HG03442 (cell line): ENCODE measurements around the gene CLINT1.
"Not testable (repeated sequence)": the region's sequence is repeated elsewhere in the genome, so short reads cannot be mapped to it uniquely, and the experiment has no call there.

Experiments
- ATAC-seq: cut with Tn5 transposase; IDR thresholded peaks from one replicate; pipeline ENCODE4 v1.9.1; 2021; ENCODE audit warnings: mild to moderate bottlenecking, moderate library complexity; ENCODE audit not compliant: unreplicated experiment

The CLINT1 gene

DNA sequence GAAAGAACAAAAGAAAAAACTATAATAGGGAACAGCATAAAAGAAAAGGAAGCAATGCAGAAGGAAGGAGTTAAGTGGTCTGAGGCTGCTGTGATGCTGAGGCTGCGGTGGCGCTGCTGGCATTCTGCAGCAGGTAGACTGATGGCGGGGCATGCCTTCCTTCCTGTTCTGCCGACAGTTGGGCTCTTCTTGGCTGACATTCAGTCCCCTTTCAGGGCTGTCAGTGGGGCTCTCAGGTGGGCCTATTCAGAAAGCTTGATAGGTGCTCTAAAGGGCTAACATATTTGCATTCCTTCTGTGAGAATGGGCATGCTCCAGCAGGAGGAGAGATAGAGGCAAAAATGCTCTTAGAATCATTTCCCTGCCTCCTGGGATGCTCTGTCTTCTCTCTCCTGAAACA lies 5.1 kb upstream of the CLINT1 start:
- no peak for ATAC-seq

DNA sequence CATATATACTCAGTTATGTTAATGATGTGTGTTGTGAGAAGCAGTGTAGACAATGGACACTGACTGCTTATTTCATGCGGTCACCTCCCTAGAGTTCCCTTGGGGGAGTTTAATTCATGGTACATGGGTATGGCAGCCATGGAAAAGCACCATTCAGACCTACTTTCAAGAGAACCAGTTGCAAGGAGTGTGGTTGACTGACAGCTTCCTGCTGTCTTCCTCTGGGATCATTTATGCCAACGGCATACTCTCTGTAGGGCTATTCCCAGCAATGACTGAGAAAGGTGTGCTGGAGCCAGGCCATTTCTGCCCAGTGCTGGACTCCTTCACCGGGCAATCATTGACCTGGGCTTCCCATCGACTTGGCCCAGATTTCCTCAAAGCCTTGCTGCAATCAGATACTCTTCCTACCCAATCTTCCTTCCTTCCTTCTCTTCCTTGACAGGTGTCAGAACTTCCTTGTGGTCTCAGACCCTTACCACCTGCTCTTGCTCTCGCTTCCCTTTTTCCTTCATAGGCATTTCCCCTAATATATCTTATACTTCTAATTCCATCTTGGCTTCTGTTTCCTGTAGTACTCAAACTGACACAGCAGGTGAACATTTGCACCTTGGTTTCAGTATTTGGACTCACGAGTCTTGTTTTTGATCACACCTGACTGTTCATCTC lies 3.4 kb upstream of the CLINT1 start:
- ATAC-seq, result no peak

DNA sequence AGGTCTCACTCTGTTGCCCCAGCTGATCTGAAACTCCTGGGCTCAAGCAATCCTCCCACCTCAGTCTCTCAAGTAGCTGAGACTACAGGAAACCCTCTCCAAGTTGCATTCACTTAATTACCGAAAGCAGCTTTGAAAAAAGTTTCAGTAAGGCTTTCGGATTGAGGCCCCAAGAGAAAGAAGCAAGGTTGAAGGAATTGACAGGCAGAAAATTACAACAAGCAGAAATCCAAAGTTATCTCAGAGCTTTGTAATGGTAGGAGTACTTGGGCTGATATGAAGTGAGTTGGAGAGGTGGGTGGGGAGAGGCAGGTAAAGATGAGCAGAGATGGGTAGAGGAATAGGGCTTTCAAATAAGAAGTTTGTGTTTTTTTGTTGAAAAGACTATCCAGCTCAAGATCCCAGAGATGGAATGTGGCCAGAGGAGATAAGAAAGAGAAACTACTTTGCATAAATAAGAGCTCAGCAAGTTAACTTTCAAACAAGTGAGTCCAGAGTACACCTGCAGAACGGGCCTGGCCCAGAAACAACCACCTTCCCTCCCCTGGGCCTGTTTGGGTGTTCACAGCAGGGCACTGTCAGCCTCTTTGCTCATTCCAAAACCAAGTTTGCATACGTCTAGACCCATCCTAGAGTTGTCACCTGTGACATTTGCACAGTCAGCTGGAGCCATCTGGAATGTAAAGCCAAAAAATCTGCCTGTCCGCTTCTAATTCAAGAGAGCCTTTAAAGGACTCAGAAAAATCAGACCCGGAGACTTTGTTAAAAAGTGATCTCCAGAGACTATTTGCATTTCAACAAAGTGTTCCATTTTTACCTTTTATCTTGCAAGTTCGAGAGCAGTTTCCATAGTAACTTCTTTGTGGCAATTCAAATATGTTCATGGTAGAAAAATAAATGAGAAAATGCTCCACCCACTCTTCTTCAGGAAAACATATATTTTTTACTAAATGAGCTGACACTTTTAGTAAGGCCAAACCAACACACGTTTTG lies 2.2 kb upstream of the CLINT1 start:
- ATAC-seq, result peak; percentile 62

DNA sequence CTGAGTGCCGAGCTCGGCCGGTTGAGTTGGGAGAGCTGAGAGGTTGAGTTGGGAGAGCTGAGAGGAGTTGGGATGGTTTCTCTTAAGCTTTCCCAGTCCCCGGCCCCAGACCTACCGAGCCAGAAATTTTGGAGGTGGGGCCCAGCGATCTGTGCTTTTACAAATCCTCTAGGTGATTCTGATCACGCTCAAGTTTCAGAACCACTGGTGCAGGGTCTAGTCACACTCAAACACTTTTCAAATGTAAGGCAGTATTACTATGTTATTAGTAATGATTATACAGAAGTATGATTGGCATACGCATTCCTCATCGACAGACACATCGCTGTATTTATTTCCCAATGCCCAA lies 256 bp upstream of the CLINT1 start:
- no peak for ATAC-seq

DNA sequence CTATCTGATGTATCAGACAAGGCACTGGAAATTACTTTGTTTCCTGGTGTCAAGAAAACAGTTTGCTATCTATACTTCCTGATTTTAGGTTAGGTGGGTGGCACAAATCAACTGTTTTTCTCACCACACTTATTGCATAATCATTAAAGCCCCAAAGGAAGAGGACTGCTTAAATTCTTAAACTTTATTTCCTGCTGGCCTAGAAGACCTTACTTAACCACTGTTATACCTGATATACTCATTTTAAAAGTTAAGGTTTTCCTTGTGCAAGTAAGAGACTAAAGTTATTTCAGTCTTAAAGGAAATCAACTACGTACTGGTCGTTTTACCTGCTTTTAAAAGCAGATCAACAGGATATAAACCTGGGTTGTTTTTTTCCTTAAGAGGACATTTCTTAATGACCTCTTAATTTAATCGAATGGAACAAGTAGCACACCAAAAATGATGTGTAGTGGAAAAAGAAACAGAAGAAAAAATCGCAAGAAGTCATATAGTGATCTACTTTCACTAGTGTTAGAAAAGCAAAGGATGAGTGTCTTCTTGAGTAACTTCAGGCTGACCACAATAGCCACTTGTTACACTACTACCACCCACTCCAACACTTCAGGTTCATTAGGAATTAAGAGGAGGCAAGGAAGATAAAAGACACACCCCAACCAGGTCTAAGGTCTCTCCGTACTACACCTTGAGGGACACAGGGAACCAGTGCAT lies 974 bp downstream of the CLINT1 start:
- ATAC-seq, result no peak

DNA sequence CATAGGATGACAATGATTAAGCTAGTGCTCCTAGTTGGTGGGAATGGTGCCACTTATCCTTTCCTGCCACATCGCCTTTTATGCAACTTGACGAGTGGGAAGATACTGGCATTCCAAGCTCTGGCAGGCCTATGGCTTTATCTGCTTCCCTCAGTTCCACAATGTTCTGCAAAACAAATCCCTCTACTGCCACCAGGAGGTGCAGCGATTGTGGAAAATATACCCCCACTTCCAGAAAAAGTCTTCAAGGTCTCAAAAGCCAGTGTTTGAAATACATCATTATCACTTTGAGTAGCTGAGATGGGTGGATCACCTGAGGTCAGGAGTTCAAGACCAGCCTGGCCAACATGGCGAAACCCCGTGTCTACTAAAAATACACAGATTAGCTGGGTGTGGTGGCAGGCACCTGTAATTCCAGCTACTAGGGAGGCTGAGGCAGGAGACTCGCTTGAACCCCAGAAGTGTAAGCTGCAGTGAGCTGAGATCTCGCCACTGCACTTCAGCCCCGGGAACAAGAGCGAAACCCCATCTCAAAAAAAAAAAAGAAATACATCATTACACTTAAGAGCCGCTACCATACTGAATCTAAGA lies 3.4 kb downstream of the CLINT1 start:
- no peak for ATAC-seq

DNA sequence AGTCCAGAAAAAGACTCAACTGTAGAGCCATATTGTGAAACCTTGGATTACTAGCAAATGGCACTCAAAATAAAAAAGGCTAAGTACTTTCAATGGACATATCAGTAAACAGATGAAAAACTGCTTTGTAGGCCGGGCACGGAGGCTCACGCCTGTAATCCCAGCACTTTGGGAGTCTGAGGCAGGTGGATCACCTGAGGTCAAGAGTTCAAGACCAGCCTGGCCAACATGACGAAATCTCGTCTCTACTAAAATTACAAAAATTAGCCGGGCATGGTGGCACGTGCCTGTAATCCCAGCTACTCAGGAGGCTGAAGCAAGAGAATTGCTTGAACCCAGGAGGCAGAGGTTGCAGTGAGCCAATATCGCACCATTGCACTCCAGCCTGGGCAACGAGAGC lies 5.6 kb downstream of the CLINT1 start:
- ATAC-seq, result not testable (repeated sequence)

DNA sequence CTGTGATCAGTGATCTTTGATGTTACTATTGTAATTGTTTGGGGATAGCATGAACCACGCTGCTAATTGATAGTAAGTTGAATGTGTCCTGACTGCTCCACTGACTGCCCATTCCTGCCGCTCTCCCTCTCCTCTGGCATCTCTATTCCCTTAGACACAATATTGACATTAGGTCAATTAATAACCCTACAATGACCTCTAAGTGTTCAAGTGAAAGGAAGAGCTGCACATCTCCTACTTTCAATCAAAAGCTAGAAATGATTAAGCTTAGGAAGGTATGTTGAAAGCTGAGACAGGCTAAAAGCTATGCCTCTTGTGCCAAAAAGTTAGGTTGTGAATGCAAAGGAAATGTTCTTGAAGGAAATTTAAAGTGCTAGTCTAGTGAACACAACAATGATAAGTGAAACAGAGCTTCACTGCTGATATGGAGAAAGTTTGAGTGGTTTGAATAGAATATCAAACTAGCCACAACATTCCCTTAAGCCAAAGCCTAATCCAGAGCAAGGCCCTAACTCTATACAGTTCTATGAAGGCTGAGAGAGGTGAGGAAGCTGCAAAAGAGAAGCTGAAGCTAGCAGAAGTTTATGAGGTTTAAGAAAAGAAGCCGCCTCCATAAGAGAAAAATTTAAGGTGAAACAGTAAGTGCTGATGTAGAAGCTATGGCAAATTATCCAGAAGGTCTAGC lies 12.9 kb downstream of the CLINT1 start:
- no peak for ATAC-seq

DNA sequence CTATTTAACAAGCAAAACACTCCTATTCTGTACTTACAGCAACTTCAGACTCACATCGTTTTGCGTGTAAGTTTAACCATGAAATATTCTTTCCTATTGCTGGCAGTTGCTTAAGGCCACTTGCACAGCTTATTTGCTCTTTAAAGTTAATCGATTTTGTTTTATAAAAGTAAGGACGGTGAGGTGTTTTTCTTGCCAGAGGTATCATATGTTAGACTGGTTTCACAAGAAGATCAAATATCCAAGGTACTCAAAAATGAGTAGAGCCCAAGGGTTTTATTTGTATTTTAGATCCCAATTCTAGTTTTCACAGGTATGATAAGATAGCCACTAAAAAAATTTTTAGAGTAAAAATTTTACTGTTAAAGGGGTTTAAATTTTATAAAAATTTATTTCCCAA lies 16.2 kb downstream of the CLINT1 start:
- no peak for ATAC-seq

DNA sequence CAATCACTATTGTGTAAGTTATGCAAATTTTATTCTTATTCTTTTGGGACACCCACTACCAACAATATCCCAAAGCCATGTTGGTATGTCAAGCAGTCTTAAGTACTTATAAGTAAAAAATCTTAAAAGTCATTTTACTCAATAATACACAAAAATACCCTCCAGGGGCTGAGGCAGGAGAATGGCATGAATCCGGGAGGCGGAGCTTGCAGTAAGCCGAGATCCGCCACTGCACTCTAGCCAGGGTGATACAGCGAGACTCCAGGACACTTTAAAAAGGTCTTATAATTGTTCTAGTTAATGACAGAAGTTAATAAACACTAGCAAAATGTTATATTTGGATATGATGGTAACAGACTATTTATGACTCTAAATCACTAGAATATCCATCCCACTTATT lies 16.8 kb downstream of the CLINT1 start:
- no peak for ATAC-seq

DNA sequence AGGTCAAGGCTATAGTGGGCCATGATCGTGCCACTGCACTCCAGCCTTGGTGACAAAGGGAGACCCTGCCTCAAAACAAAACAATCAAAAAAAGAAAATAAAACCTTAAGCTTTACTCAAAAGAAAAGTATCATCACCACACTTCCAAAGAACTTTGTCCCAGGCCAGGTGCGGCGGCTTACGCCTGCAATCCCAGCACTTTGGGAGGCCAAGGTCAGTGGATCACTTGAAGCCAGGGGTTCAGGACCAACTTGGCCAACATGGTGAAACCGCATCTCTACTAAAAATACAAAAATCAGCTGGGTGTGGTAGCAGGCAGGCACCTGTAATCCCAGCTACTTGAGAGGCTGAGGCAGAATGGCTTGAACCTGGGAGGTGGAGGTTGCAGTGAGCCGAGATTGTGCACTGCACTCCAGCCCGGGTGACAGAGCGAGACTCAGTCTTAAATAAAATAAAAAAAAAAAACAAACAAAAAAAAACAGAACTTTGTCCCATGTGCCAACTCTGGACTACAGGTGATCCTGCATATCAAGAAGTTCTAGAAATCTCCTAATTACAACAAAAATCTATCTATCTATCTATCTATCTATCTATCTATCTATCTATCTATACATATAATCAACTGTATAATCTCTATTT lies 19.7 kb downstream of the CLINT1 start:
- no peak for ATAC-seq

DNA sequence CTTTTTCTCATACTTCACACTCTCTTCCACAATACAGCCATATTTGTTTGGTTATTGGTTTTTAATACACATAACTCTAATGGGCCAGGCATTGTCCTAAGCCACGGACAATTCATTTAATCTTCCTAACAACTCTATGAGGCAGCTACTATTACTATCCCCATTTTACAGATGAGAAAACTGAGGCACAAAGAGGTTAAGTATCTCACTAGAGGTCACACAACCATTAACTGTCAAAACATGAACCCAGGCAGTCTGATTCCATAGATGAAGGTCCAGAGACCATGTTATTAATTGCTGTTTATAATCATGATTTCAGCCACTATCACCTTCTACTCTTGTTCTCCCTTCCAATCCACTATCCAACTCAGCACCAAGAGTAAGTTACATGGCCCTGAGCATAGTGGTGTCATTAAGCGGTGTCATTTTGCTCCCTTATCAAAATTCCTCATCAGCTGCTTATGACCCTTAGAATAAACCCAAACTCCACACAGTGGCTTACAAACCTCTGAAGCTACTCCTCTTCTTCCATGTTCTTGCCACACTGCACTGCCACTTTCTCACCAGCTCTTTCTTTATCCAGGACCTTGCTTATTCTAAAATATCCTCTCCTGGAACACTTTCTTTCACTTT lies 22.7 kb downstream of the CLINT1 start:
- ATAC-seq, result no peak

DNA sequence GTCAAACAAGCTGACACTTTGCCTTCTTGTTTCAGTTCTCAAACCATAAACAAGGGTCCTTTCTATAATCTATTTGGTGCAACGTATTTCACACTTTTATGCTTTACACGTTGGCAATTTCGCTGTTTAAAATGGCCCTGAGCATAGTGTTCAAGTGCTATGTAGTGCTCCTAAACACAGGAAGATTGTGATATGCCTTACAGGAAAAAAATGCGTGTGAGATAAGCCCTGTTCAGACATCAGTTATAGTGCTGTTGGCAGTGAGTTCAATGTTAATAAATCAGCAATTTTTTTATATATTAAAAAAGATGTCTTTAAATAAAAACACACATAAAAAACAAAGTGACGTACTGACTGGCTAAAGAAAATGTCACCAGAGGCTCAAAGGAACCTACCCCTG lies 23.9 kb downstream of the CLINT1 start:
- no peak for ATAC-seq

DNA sequence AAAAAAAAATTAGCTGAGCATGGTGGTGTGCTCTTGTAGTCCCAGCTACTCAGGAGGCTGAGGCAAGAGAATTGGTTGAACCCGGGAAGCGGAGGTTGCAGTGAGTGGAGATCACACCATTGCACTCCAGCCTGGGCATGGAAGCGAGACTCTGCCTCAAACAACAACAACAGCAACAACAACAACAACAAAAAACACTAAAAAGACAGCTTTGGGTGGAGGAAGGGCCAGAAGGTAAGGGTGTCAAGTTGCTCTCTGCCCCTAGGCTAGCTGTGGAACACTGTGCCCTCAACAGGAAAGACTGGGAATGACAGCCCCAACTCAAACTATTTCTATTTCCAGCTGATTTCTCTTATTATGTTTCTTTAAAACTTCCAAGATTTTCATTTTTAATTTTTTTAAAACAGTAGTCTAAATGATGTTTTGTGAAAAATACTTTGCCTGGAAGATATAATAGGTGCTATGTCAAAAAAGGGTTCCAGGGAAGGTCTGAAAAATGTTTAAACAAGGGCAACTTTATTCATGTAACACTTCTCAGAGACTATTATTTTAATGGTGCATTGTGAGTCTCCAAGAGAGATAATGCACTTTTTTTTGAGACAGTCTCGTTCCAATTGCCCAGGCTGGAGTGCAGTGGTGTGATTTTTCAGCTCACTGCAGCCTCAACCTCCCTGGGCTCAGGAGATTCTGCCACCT lies 29.9 kb downstream of the CLINT1 start:
- ATAC-seq, result no peak

DNA sequence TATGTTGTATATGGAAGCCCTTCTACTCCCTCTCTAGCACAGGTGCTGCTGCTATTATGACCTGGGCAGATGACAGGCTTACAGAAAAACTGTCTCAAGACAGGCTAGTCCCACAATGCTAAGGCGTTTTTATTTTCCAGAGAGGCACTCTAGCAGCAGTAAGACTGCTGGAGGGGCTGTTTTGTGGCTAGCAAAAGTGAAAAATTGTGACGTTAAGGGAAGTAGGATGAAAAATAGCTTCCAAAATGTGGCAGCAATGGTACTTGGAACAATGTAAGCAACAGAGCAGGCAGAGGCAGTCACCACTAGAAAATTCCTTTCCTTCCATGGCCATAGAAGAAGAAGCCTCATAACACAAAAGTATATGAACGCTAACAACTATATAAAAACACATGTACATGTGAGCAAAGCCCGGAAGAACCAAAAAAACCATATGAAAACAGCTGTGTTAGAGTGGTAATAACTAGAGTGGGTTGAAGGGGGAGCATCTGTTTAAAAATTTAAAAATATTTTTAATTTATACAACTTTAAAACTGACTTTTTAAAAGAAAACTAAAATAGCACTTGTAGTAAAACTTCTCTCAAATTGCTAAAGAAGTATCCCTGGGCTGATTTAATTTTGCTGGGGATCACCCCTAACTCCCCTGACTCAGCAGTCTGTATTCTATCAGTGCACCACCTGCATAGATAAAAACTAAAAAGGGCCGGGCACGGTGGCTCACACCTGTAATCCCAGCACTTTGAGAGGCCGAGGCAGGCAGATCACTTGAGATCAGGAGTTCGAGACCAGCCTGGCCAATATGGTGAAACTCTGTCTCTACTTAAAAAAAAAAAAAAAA lies 30.6 kb downstream of the CLINT1 start:
- ATAC-seq, result no peak

DNA sequence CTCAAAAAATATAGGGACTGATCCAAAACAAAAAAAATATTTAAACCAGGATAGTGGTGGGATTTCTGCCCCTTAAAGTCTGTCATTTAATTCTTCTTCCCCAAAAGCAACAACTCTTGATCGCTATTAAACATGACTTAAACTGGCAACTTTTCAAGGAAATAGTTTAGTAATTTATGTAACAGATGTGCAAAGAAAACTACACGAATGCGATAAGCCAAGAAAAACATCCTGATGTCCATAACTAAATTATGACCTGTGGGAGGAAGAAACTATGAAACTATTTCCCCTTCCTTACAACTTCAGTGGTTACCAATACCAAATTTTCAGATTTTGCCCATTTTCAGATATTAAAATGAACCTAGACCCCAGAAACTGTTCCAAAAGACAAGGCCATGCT lies 31.5 kb downstream of the CLINT1 start:
- no peak for ATAC-seq

DNA sequence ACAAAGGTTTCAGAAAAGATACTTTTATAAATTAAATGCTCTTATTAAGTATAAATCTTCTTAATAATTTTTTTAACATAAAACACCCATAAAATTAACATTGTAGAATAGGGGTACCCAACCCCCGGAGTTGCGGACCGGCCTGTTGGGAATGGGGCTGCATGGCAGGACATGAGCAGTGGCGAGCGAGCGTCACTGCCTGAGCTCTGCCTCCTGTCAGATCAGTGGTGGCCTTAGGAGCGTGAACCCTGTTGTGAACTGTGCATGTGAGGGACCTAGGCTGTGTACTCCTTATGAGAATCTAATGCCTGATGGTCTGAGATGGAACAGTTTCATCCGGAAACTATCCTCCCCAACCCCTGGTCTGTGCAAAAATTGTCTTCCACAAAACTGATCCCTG lies 35.3 kb downstream of the CLINT1 start:
- no peak for ATAC-seq
